ENCODE measurements around the gene TTLL9. TPM values are rescaled to one million over a fixed set of nuclear protein-coding genes. Genes with fewer than 3 reads are reported as not detected.
A peak's percentile ranks its signal among the peaks of the same experiment; 100 is the strongest.

Gene TTLL9
- polyA plus RNA-seq, 4 donors: 2.2 to 5.9 (median 3.8) TPM

DNA sequence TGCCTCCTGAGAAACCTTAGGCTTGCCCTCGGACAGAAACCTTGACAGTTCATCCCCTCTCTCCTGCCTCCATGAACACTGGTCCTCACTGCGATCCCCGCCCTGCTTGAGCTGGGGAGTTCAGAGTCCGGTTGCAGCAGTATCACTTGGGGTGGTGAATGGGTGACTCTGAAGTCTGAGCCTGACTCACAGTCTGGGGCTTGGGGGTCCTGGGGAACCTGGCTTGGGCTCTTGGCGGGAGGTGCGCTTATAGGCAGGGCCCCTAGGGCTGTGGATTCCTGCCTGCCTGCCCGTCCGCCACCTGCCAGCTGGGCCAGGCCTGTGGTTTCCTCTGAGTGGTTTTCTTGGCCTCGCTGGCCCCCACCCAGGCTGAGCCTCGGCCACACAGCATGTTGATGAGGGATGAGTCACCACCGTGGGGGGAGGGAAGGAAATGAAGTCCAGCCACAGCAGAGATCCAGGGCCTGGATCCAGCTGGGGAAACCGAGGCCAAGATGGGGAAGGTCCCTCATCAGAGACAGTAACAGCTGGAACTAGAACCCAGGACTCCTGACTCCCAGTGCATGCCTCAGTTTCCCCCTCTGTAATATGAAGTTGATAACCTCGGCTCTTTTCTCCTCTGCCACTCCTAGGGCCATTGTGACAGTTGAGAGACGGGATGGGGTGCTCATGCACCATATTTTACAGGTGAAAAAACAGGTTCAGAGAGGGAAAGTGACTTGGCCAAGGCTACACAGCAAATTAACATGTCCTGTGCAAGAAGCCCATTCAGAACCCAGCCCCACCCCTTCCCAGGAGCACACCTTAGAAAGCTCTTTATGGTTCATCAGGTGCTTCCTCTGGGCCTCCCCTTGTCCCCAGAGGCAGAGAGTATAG is 34.2 kb upstream of the TTLL9 start:
- DNase-seq (ENCODE audit: low read depth in 4 of 4, low spot score in 2 of 4): no peak

DNA sequence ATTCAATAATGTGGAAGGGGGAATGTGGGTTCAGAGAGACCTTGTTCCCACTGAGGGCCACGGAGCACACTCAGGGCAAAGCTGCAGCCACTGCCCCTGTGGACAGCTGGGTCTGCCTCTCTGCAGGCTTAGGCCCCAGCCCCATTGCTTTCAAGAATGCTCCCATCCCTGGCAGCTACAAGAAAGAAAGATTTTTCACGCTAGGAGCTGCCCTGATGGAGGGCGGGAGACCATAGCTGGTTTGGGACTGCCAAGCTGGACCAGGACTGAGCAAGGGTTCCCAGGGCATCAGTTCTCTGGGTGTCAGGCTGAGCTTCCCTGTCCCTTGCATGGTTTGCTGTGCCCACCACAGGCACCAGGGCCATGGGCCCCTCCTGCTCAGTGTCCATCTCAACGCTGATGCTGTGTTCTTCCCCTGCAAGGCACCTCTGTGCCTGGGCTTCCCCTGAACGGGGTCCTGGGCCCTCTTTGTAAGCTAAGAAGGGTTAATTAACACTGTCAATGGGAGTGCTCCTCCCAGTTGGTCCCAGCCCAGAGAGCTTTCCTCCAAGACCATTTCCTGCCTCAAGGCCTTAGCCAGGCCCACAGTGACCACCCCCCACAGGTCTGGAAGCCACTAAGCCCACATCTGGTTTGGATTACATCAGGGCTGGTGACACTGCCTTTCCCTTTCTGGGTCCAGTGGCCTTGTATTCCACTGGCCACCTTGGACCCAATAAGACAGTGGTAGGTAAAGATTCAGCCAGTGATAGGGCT is 33.4 kb upstream of the TTLL9 start:
- DNase-seq (ENCODE audit: low read depth in 4 of 4, low spot score in 2 of 4): no peak

DNA sequence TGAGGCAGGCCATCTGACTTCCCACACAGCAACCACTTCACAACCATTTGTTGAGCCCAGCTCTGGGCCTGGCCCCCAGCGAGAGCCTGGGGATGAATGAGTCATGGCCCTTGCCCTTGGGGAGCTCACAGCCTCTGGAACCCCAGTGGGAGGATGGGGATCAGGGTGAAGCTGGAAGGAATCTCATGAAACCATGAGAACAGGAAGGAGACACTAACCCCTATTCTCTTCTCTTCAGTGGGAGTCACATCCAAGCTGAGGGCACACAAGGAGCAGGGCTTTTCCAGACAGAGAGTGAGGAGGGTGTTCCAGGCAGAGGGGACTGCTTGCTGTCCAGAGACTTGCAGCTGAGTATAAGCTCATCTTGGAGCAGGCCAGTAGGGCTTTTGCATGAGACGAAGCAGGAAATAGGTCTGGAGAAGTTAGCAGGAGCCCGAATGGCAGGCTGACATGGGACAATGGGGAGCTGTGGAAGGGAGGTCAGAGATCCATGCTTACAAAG is 32.5 kb upstream of the TTLL9 start:
- DNase-seq (ENCODE audit: low read depth in 4 of 4, low spot score in 2 of 4): no peak

DNA sequence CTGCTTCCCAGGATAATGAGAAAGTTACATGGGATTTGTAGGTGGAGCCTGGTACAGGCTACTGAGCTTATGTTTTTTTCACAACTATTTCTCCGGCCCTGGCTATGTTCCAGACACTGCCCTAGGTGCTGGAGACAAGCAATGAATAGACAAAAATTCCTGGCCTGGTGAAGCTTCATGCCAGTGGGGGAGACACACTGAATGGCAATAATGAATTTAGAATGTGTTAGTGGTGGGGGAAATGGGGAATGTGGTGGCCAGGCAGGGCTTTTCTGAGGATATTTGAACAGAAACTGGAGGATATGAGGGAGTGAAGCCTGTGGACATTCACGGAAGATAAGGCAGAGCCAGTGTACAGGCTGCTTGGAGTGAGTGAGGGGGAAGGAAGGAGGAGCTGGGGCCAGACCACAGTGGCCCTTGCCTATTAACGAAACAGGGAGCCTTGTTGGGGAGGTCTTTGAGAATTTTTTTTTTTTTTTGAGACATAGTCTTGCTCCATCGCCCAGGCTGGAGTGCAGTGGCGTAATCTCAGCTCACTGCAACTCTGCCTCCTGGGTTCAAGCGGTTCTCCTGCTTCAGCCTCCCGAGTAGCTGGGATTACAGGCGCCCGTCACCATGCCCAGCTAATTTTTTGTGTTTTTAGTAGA is 31.7 kb upstream of the TTLL9 start:
- no peak for DNase-seq (ENCODE audit: low read depth in 4 of 4, low spot score in 2 of 4)

DNA sequence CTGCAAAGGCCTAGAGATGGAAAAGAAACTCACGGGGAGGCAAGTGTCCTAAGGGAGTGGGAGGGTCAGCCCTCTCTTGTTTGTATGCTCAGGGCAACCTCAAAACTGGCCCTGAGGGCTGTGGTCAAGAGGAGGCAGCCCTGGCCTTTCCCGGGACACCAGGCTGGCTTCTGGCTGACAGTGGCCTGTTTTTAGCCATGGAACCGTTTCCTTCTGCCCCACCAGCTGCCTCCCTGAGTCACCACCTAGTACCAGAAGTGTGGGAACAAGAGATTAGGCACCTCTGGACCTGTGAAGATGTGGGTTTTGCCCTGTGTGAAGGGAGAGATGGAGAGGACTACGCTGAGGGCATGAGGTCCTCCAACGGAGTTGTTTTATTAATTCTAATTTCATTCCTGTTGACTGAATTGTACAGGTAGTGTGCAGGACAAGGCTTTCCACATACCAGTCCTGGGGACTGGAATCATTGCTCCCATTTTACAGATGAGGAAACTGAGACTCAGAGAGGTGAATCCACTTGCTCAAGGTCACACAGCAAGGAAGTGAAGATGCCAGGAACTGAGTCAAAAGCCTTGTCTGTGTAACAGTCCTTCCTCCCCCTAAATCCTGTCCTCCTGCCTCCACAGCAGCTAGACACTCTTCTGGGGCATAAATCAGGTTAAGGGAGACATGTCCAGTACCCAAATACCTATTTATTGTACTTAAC is 30.5 kb upstream of the TTLL9 start:
- no peak for DNase-seq (ENCODE audit: low read depth in 4 of 4, low spot score in 2 of 4)

DNA sequence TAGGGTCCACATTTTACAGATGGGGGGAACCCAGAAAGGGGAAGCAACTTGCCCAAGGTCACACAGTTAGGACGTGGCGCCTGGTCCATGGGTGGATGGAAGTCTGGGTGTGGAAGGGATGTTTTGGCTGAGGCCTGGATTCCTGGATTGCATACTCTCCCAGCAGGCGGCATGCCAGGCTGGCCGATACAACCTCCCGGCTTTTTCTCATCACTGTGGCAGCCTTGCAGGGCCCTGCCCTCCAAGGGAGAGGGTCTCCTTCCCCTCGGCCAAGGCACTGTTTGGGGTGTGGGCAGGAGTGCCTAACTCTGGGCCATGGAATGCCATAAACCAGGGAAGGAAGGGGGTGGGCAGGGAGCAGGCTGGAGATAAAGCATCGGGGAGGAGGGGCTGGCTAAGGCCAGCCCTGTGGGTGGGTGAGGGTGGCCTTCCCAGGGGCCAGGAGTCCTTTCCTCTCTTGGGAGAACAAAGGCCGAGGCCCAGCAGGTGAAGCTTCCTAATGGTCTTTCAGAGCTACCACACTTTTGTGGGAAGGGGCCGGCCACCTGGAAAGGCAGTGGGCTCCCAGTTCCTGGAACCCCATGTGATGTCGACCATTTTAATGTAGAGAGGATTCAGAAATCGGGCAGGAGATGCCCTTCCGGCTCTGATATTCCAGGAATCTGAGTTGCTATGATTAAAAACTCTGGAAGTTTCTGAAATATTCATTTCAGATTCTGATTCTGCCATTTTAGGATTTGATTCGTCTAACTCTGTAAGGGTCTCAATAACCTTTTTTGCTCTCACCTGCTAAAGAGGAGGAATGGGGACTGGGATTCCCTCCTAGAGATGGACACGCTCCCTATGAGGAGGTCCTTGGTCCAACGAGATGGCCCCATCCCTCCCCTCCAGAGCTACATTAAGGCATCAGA is 29.3 kb upstream of the TTLL9 start:
- no peak for DNase-seq (ENCODE audit: low read depth in 4 of 4, low spot score in 2 of 4)

DNA sequence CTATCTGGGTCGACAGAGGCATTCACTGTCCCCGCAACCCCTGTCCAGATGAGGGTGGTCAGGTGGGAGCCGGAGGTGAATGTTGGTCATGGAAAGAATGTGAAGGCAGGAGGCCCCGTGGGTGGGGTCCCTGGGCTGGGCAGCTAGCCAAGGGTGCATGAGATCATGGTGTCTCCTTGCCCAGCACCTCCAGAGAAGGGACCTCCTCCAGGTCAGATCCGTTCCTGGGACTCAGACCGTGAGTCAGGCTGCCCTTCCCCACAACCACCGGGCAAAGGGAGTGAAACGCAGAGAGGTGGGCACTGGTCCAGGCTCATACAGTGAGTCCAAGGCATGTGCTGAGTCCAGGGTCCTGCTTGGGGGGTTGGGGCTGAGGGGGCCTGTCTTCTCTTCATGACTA is 28.5 kb upstream of the TTLL9 start:
- no peak for DNase-seq (ENCODE audit: low read depth in 4 of 4, low spot score in 2 of 4)

DNA sequence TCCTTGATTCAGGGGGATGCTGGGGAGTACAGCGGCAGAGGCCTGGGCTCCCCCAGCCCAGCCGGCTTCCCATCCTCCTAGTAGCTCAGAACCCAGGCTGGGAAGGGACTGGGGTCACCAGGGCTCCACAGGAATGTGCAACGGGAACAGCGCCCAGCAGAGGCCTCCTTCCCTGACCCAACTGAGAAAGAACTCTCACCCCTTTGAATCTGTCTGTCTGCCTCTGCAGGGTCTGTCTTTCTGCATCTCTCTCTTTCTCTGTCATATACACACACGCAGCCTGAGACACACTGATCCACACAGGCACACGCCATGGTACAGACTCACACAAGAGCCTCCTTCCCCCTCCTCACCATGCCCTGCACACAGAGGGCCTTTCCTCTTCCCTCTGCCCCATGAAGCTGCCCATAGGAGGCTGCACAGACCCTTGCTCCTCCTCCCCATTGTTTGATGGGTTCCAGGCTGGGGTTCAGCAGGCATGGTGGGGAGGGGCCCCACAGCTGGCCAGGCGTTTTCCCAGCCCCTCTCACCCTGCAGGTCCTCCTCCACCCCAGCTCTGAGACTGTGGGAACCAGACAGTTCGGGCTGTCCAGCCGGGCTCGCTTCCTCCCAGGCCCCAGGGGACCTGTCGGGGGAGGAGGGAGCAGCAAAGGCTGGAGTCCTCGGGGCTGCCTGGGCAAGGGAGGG is 27.8 kb upstream of the TTLL9 start:
- DNase-seq (ENCODE audit: low read depth in 4 of 4, low spot score in 2 of 4): peak; percentile 55 to 69 (median 64)

DNA sequence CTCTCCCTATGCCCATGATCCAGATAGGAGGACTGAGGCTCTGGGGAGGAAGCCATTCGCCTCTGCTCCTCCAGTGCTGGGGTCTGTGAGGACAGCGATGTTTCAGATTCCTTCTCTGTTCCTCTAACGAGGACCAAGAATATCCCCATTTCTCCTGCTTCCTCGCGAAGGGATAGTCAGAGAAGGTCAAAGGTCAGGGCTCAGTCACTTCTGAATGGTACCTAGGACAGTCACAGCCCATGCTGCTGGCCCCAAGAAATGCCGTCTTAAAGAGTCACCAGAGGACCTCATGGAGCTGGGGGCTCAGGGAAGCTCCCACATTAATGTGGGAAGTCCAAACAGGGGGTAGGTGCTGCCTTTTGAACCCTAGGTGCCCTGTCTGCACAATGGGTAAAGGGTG is 27.1 kb upstream of the TTLL9 start:
- DNase-seq (ENCODE audit: low read depth in 4 of 4, low spot score in 2 of 4): no peak

DNA sequence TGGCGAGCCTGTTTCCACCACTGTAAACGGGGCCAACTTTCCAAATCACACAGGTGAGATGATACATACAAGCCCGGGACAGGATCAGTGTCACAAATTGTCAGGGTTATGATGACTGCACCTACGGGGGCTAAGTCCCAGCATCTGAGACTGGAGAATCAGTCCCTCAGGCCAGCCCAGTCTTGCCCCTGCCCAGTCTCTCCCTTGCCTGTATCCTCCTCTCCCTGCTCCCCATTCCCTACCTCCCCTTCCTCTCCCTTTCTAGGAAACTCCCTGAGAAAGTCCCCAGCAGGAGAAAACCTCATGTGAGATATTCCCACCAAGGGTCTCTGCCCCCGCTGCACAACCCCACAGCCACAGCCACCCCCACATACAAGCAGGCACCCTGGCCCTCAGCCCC is 26.6 kb upstream of the TTLL9 start:
- DNase-seq (ENCODE audit: low read depth in 4 of 4, low spot score in 2 of 4): no peak

DNA sequence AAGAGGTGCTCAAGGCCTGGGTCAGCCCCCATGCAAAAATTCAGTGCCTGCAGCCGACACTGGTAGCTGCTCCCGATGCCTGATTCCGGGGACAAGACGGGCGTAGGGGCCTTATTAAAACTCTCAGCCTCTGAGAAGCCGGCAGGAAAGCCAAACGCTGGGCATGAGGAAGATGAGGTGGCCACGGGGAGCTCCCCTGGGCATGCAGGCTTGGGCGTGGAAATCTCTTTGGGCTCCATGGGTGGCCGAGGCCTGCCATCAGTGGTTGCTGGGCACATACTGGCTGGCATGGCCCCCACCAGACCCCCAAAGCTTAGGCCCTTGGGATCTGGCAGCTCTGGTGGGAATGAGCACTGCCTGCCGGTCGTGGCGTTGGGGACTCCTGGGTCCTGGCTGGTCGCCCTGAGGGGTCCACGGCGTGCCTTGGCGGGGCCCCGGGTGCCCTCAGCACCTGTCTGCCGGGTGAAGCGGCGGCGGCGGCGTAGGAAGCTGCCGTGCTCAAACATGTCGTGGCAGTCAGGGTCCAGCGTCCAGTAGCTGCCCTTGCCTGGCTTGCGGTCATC is 25.6 kb upstream of the TTLL9 start:
- no peak for DNase-seq (ENCODE audit: low read depth in 4 of 4, low spot score in 2 of 4)

DNA sequence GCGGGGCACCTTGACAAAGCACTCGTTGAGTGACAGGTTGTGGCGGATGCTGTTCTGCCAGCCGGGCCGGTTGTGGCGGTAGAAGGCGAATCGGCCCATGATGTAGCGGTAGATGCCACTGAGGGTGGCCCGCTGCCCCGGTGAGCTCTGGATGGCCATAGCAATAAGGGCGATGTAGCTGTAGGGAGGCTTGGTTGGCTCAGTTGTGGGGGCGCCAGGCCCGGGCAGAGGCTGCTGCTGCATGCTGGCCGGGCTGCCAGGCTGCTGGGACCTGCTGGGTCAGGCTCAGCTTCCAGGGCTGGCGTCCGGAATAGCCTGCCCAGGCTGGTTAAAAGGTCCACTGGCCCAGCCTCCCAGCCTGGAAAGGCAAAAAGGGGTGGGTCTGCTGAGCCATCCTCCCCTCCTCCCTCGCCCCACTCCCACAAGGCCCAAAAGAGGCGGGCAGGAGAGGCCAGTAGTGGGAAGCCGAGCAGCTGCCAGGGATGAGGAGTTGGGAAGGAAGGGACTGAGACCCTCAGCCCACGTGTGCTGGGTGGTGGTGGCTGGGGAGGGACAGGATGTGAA is 25.1 kb upstream of the TTLL9 start, which contains the start of gene FOXS1:
Gene FOXS1 (minus strand): TSS at position 305 of the 564 bp plus-strand sequence. CDS start 62 bp downstream, at position 243.
- DNase-seq (ENCODE audit: low read depth in 4 of 4, low spot score in 2 of 4): no peak

DNA sequence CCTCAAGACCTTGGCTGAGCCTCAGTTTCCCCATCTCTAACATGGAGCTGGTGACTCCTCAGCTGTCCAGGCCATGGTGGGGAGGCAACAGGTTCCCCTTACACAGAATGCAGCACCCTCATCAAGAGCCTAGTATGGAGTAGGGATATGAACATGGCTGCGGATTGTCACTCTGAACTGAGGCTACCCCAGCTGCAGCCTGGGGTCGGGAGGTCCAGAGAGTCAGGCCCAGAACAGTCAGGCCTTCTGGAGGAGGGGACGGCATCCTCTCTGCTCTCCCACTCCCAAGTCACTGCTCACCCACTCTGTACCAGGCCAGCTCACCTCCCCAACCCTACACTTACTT is 23.7 kb upstream of the TTLL9 start:
- DNase-seq (ENCODE audit: low read depth in 4 of 4, low spot score in 2 of 4): no peak

DNA sequence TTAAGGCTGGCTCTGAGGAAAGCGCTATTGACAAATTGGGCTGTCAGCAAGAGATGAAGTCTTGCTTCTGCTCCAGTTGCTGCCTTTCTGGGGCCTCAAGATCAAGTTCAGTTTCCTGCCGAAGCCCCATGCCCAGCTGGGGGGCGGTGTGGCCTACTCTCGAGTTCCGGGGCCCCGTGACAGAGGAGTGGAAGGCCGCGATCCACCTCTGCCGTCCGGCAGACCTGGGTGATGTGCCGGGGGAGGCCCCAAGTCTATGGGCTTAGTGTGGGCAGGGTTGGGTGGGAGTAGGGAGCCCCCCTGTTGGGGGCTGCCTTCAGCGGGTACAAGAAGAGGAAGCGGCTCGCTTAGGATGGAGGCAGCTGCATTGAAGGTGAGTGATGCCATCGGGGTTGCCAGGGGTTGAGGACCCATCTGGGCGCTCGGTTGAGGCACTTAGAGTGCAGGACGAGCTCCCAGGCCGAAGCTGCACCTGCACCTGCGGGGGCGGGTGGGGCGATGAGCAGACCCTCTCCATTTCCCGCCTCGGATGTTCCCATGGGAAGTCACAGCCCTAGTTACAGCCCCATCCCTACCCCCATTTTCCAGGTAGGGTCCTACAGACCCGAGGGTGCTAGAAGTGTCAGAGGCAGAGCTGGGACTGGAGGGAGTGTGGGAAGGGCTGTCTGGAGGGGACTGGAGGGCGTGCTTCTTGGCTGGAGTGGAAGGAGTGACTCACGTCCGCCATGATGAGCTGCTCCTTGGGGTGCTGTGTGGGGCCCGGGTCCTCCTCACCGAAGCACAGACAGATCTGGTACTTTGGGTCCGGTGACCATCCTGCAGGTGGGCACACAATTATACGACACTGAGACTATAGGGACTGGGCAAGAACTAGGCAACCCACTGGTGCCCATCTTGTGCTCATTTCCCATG is 22.1 kb upstream of the TTLL9 start:
- DNase-seq (ENCODE audit: low read depth in 4 of 4, low spot score in 2 of 4): no peak

DNA sequence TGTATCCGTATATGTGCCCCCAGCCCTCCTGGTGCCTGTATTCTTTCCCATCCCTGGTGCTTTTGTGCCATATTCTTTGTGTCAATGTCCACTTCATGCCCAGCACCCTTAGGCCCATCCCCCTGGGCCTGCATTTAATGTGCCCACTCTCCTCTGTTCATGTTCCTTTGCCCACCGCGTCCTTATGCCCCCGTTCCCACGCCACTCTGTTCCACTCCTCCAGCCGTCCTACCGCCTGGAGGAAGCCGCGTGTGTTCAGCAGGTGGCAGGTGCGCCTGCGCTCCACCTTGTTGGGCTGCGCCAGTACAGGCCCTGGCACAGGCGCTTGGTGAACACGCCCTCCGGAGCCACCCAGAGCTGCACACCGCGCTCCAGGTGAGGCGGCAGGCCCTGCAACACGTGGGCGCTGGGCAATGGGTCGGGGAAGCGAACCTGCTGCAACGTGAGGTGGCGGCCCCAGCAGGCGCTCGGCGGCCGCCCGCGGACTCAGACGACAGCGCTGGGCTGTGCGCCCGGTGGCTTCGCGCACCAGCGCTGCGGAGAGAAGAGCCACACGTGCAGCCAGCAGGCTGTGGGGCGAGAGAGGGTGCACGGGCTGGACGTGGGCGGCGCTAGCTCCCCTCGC is 21.0 kb upstream of the TTLL9 start:
- DNase-seq (ENCODE audit: low read depth in 4 of 4, low spot score in 2 of 4): no peak

DNA sequence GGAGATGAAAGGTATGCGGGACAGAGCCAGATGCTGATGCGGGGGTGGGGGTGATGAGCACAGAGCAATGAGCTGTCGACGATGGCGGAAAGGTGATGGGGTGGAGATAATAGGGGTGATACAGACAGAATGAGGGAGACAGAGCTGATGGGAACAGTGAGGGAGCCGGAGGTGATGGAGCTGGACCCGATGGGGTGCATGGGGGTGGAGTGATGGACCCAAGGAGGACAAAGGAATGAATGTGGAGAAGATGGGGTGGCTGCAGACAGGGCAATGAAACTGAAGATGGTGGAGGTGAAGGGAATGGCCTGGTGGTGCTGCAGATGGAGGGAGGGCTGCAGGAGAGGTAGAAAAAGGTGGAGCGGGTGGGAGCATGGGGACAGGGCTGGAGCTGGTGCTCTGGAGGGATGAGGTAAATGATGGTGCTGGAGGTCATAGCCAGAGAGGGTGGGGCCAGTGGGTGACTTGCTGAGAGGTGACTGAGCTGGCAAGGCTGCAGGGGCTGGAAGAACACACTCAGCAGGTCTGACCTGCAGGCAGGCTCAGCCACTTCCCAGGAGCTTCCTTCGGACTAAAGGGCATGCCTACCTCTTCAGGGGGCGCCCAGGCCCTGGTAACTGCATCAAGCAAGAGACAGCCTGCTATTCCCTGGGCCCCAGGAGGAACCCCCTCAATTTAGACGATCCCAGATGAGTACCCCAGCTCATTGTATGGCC is 19.0 kb upstream of the TTLL9 start:
- DNase-seq (ENCODE audit: low read depth in 4 of 4, low spot score in 2 of 4): no peak

Measured in left renal cortex interstitium (tissue), 4 donors.